WTC11 (cell line): Measurements from ENCODE around the gene TOM1L2. TPM values are rescaled to one million over a fixed set of nuclear protein-coding genes. Genes with fewer than 3 reads are reported as not detected.

ENCODE experiments used
- ATAC-seq: fragments of 200-7000 bp; cut with Tn5 transposase; 2 replicates; pipeline ENCODE4 v1.10.0; 2021; ENCODE audit warnings: mild to moderate bottlenecking, moderate library complexity
- CTCF ChIA-PET: fragments of 300-600 bp; sonication (Branson Sonifier 250); formaldehyde crosslinking; loops from one replicate; lab custom pipeline; 2021; ENCODE audit warnings: antibody characterized with exemption; lab: Charles Lee
- POLR2A ChIA-PET: fragments of 350-600 bp; sonication (Branson Sonifier 250); formaldehyde crosslinking; loops from one replicate; lab custom pipeline; 2021; ENCODE audit warnings: antibody characterized with exemption; lab: Charles Lee
- DNase-seq: peaks from one replicate; pipeline ENCODE4 v3.0.0; 2021; ENCODE audit warnings: low spot score
- H3K27ac Mint-ChIP-seq: 2 replicates; pipeline ENCODE4 v1.8.0; 2021; ENCODE audit warnings: mixed read lengths
- H3K27me3 Mint-ChIP-seq: 2 replicates; pipeline ENCODE4 v1.8.0; 2021; ENCODE audit warnings: low read depth, mild to moderate bottlenecking, moderate library complexity, mixed read lengths
- H3K36me3 Mint-ChIP-seq: 2 replicates; pipeline ENCODE4 v1.8.0; 2021; ENCODE audit warnings: mixed read lengths
- H3K4me1 Mint-ChIP-seq: 2 replicates; pipeline ENCODE4 v1.8.0; 2022; ENCODE audit warnings: mixed read lengths
- H3K4me3 Mint-ChIP-seq: 2 replicates; pipeline ENCODE4 v1.8.0; 2021; ENCODE audit warnings: mild to moderate bottlenecking, moderate library complexity, mixed read lengths
- H3K9me3 Mint-ChIP-seq: 2 replicates; pipeline ENCODE4 v1.8.0; 2021; ENCODE audit warnings: mixed read lengths
- CREB1 ChIP-seq: sonication (generic); formaldehyde crosslinking; IDR thresholded peaks from 2 replicates; pipeline ENCODE4 v1.8.0; 2023; ENCODE audit warnings: mild to moderate bottlenecking, missing genetic modification reagents
- CTCF ChIP-seq: fragments of 200-600 bp; IDR thresholded peaks from 2 replicates; pipeline ENCODE4 v1.8.0; 2022; ENCODE audit warnings: antibody characterized with exemption
- FOXK1 ChIP-seq: sonication (generic); formaldehyde crosslinking; IDR thresholded peaks from 2 replicates; pipeline ENCODE4 v1.8.0; 2022; ENCODE audit warnings: mild to moderate bottlenecking, moderate library complexity, missing genetic modification reagents
- IRF2 ChIP-seq: sonication (generic); formaldehyde crosslinking; IDR thresholded peaks from 2 replicates; pipeline ENCODE4 v1.8.0; 2022; ENCODE audit warnings: low read depth, missing genetic modification reagents, borderline replicate concordance
- PRRX2 ChIP-seq: fragments of 250-450 bp; sonication (Bioruptor Pico); IDR thresholded peaks from 2 replicates; pipeline ENCODE4 v1.8.0; 2021; ENCODE audit warnings: mild to moderate bottlenecking
- RELA ChIP-seq: sonication (generic); formaldehyde crosslinking; IDR thresholded peaks from 2 replicates; pipeline ENCODE4 v1.8.1; 2022; ENCODE audit warnings: missing genetic modification reagents, mild to moderate bottlenecking, borderline replicate concordance
- SMAD3 ChIP-seq: sonication (generic); formaldehyde crosslinking; IDR thresholded peaks from 2 replicates; pipeline ENCODE4 v1.8.0; 2022; ENCODE audit warnings: missing genetic modification reagents, mild to moderate bottlenecking, borderline replicate concordance
- SOX15 ChIP-seq: fragments of 250-450 bp; sonication (Bioruptor Pico); IDR thresholded peaks from 2 replicates; pipeline ENCODE4 v1.9.0; 2021; ENCODE audit warnings: mild to moderate bottlenecking
- ZNF263 ChIP-seq: sonication (generic); formaldehyde crosslinking; IDR thresholded peaks from 2 replicates; pipeline ENCODE4 v1.8.1; 2022; ENCODE audit warnings: low read depth, mild to moderate bottlenecking, moderate library complexity, missing genetic modification reagents
- ZNF317 ChIP-seq: sonication (generic); formaldehyde crosslinking; IDR thresholded peaks from 2 replicates; pipeline ENCODE4 v1.8.1; 2023; ENCODE audit warnings: low read depth, mild to moderate bottlenecking, moderate library complexity, missing genetic modification reagents, borderline replicate concordance
- ZNF425 ChIP-seq: fragments of 250-450 bp; sonication (Bioruptor Pico); conservative IDR thresholded peaks from 2 replicates; pipeline ENCODE4 v1.9.0; 2021; ENCODE audit warnings: mild to moderate bottlenecking
- ZSCAN18 ChIP-seq: fragments of 250-450 bp; sonication (Bioruptor Pico); IDR thresholded peaks from 2 replicates; pipeline ENCODE4 v2.1.2; 2022; ENCODE audit warnings: mild to moderate bottlenecking, moderate library complexity
- total RNA-seq: library from RNA; stranded (reverse); gene quantifications from 3 replicates; pipeline ENCODE4 v1.2.3, GENCODE V29; 2021
- TF ChIP-seq, protein P1 (sequence below): fragments of 250-450 bp; sonication (Bioruptor Pico); IDR thresholded peaks from 2 replicates; pipeline ENCODE4 v1.9.0; 2021; ENCODE audit warnings: moderate library complexity, mild to moderate bottlenecking, inconsistent platforms, borderline replicate concordance
- TF ChIP-seq, protein P2 (sequence below): fragments of 250-450 bp; sonication (Bioruptor Pico); IDR thresholded peaks from 2 replicates; pipeline ENCODE4 v1.8.0; 2021; ENCODE audit warnings: mild to moderate bottlenecking
- TF ChIP-seq, protein P3 (sequence below): fragments of 250-450 bp; sonication (Bioruptor Pico); IDR thresholded peaks from 2 replicates; pipeline ENCODE4 v1.9.0; 2021; ENCODE audit warnings: mild to moderate bottlenecking

The TOM1L2 gene
- total RNA-seq, 1 experiment from 2014 or later, result 6.4 TPM

- ChIA-PET POLR2A (interaction anchor here (0.6 to 9.4 kb wide), 7 partner anchors 12 to 233 kb away, joined by 3 to 137 read pairs (median 6); partner anchors contain the start of gene SREBF1), CTCF (interaction anchor here (1.0 to 3.7 kb wide), 5 partner anchors 11 to 44 kb away, joined by 3 to 12 read pairs (median 3); partner anchors contain the start of gene SREBF1)
- TF ChIP-seq, protein P1, sequence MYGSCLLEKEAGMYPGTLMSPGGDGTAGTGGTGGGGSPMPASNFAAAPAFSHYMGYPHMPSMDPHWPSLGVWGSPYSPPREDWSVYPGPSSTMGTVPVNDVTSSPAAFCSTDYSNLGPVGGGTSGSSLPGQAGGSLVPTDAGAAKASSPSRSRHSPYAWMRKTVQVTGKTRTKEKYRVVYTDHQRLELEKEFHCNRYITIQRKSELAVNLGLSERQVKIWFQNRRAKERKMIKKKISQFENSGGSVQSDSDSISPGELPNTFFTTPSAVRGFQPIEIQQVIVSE (CRISPR knock-in tag), result no peak
- TF ChIP-seq, protein P2, sequence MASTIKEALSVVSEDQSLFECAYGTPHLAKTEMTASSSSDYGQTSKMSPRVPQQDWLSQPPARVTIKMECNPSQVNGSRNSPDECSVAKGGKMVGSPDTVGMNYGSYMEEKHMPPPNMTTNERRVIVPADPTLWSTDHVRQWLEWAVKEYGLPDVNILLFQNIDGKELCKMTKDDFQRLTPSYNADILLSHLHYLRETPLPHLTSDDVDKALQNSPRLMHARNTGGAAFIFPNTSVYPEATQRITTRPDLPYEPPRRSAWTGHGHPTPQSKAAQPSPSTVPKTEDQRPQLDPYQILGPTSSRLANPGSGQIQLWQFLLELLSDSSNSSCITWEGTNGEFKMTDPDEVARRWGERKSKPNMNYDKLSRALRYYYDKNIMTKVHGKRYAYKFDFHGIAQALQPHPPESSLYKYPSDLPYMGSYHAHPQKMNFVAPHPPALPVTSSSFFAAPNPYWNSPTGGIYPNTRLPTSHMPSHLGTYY, result no peak
- TF ChIP-seq IRF2 (CRISPR knock-in tag) (no peak), ZNF317 (no peak), SOX15 (CRISPR knock-in tag) (no peak), CREB1 (CRISPR knock-in tag) (no peak), RELA (CRISPR knock-in tag) (no peak), SMAD3 (no peak), CTCF (no peak), PRRX2 (CRISPR knock-in tag) (no peak), ZSCAN18 (CRISPR knock-in tag) (no peak), ZNF425 (CRISPR knock-in tag) (no peak), ZNF263 (no peak), FOXK1 (CRISPR knock-in tag) (no peak)
- TF ChIP-seq, protein P3, sequence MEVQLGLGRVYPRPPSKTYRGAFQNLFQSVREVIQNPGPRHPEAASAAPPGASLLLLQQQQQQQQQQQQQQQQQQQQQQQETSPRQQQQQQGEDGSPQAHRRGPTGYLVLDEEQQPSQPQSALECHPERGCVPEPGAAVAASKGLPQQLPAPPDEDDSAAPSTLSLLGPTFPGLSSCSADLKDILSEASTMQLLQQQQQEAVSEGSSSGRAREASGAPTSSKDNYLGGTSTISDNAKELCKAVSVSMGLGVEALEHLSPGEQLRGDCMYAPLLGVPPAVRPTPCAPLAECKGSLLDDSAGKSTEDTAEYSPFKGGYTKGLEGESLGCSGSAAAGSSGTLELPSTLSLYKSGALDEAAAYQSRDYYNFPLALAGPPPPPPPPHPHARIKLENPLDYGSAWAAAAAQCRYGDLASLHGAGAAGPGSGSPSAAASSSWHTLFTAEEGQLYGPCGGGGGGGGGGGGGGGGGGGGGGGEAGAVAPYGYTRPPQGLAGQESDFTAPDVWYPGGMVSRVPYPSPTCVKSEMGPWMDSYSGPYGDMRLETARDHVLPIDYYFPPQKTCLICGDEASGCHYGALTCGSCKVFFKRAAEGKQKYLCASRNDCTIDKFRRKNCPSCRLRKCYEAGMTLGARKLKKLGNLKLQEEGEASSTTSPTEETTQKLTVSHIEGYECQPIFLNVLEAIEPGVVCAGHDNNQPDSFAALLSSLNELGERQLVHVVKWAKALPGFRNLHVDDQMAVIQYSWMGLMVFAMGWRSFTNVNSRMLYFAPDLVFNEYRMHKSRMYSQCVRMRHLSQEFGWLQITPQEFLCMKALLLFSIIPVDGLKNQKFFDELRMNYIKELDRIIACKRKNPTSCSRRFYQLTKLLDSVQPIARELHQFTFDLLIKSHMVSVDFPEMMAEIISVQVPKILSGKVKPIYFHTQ (CRISPR knock-in tag), result no peak
- DNase-seq (no peak), ATAC-seq (peak; percentile 1; the same call in 1 of the 2 replicates)
- H3K4me1 Mint-ChIP-seq, result peaks cover 71% of the 10 kb centered on the region
- no peaks in the 10 kb centered on the region for H3K9me3 Mint-ChIP-seq
- peak overlapping the region; percentile 44 for H3K4me3 Mint-ChIP-seq
- H3K27ac Mint-ChIP-seq, result peak overlapping the region; percentile 99
- no peaks in the 10 kb centered on the region; the same call in none of the 2 replicates for H3K36me3 Mint-ChIP-seq
- H3K27me3 Mint-ChIP-seq, result no peaks in the 10 kb centered on the region
Measured at GRCh38 chr17:17824783-17825614, 147.2 kb downstream of the TOM1L2 start.
